HEK293 (cell line): ENCODE results near the gene SYCP3.

ENCODE experiments used
- ATF2 ChIP-seq: fragments of 450-650 bp; formaldehyde crosslinking; IDR thresholded peaks from 2 replicates; pipeline ENCODE4 v1.5.1; 2016; ENCODE audit warnings: missing biosample characterization, missing genetic modification characterization, low read depth
- CTCF ChIP-seq: fragments of 450-650 bp; formaldehyde crosslinking; IDR thresholded peaks from 2 replicates; pipeline ENCODE4 v1.5.1; 2016; ENCODE audit warnings: missing biosample characterization, missing genetic modification characterization
- PATZ1 ChIP-seq: fragments of 450-650 bp; formaldehyde crosslinking; IDR thresholded peaks from 2 replicates; pipeline ENCODE4 v1.5.1; 2016; ENCODE audit warnings: missing biosample characterization, missing genetic modification characterization
- ZBTB11 ChIP-seq: fragments of 450-650 bp; formaldehyde crosslinking; conservative IDR thresholded peaks from 2 replicates; pipeline ENCODE4 v1.5.1; 2016; ENCODE audit warnings: low read depth, missing biosample characterization, missing genetic modification characterization
- ZNF184 ChIP-seq: fragments of 450-650 bp; IDR thresholded peaks from 2 replicates; pipeline ENCODE4 v1.5.1; 2018; ENCODE audit warnings: missing biosample characterization, mild to moderate bottlenecking, missing genetic modification characterization
- ZNF266 ChIP-seq: fragments of 450-650 bp; formaldehyde crosslinking; IDR thresholded peaks from 2 replicates; pipeline ENCODE4 v1.5.1; 2016; ENCODE audit warnings: missing biosample characterization, missing genetic modification characterization, low read depth
- ZNF670 ChIP-seq: fragments of 450-650 bp; formaldehyde crosslinking; IDR thresholded peaks from 2 replicates; pipeline ENCODE4 v1.5.1; 2016; ENCODE audit warnings: missing biosample characterization, missing genetic modification characterization, low read depth
- ZNF776 ChIP-seq: fragments of 450-650 bp; formaldehyde crosslinking; IDR thresholded peaks from 2 replicates; pipeline ENCODE4 v1.5.0; 2017; ENCODE audit warnings: missing biosample characterization, missing genetic modification characterization, borderline replicate concordance

GRCh38 chr12:101772012-101772775 is 32.9 kb upstream of the SYCP3 start:
- TF ChIP-seq ZNF266 (tag by site-specific recombination) (no peak), CTCF (no peak), ZBTB11 (tag by site-specific recombination) (no peak), ATF2 (no peak), ZNF184 (tag by site-specific recombination) (no peak), PATZ1 (no peak), ZNF670 (no peak), ZNF776 (tag by site-specific recombination) (no peak)
